ENCODE results near the gene CUBN. TPM values are rescaled to one million over a fixed set of nuclear protein-coding genes. Genes with fewer than 3 reads are reported as not detected.

Gene CUBN
- total RNA-seq, 8 experiments from 2014 or later: 0.58 to 23.2 (median 1.4) TPM

- ATAC-seq (replicated peaks in 6 of 8): peak in 1 of 8 experiments; percentile 61
- H3K27ac ChIP-seq: no peak overlapping the region
Measured at GRCh38 chr10:17059197-17059688, 70.4 kb downstream of the CUBN start.

GRCh38 chr10:17058093-17058492, 71.5 kb downstream of the CUBN start:
- WGBS, 10 experiments: 69 to 100% (median 91%) methylated on average over 1 to 3 of the region's 3 CpGs; no CpG with 5 or more reads in 1 of the 10 experiments
- H3K4me3 ChIP-seq: no peak overlapping the region
- in situ Hi-C loops (cut with MboI; ENCODE audit: low pct_unique_long_range_greater_than_20kb in 2 of 9, low sequenced_read_pairs in 9 of 9, unreplicated experiment in 9 of 9): no loop called here
- ATAC-seq (replicated peaks in 6 of 8): no peak
- H3K4me1 ChIP-seq (replicated peaks in 1 of 2): peaks cover 0 to 3% of the 10 kb centered on the region in 2 donors
- H3K27ac ChIP-seq: no peak overlapping the region

More at GRCh38 chr10:17059197-17059688, 70.4 kb downstream of the CUBN start:
- no peak overlapping the region for H3K4me3 ChIP-seq
- peaks cover 0 to 3% of the 10 kb centered on the region in 2 donors for H3K4me1 ChIP-seq (replicated peaks in 1 of 2)
- in situ Hi-C loops (cut with MboI; ENCODE audit: low pct_unique_long_range_greater_than_20kb in 2 of 9, low sequenced_read_pairs in 9 of 9, unreplicated experiment in 9 of 9): no loop called here

GRCh38 chr10:17056781-17057428, 72.7 kb downstream of the CUBN start:
- WGBS, 10 experiments: 0 to 80% (median 43%) methylated on average over 2 to 5 of the region's 6 CpGs
- peaks cover 0 to under 1% of the 10 kb centered on the region in 2 donors for H3K4me1 ChIP-seq (replicated peaks in 1 of 2)
- peak in 3 of 8 experiments; percentile 67 to 93 (median 93) for ATAC-seq (replicated peaks in 6 of 8)
- H3K27ac ChIP-seq: no peak overlapping the region
- H3K4me3 ChIP-seq: no peak overlapping the region
- in situ Hi-C loops (cut with MboI; ENCODE audit: low pct_unique_long_range_greater_than_20kb in 2 of 9, low sequenced_read_pairs in 9 of 9, unreplicated experiment in 9 of 9): no loop called here

GRCh38 chr10:17053513-17053912, 76.1 kb downstream of the CUBN start:
- in situ Hi-C loops (cut with MboI; ENCODE audit: low pct_unique_long_range_greater_than_20kb in 2 of 9, low sequenced_read_pairs in 9 of 9, unreplicated experiment in 9 of 9): no loop called here
- WGBS, 10 experiments: 68 to 100% (median 90%) methylated on average over 3 of the region's 3 CpGs; no CpG with 5 or more reads in 1 of the 10 experiments
- Histone ChIP-seq H3K4me3 (no peak overlapping the region), H3K27ac (no peak overlapping the region), H3K4me1 (replicated peaks in 1 of 2) (no peaks in the 10 kb centered on the region)
- no peak for ATAC-seq (replicated peaks in 6 of 8)

- Histone ChIP-seq H3K27ac (no peak overlapping the region), H3K4me3 (no peak overlapping the region), H3K4me1 (replicated peaks in 1 of 2) (no peaks in the 10 kb centered on the region)
- ATAC-seq (replicated peaks in 6 of 8): no peak
- in situ Hi-C loops (cut with MboI; ENCODE audit: low pct_unique_long_range_greater_than_20kb in 2 of 9, low sequenced_read_pairs in 9 of 9, unreplicated experiment in 9 of 9): no loop called here
Measured at GRCh38 chr10:17053061-17053460, 76.5 kb downstream of the CUBN start.

- Histone ChIP-seq H3K27ac (no peak overlapping the region), H3K4me3 (no peak overlapping the region), H3K4me1 (replicated peaks in 1 of 2) (no peaks in the 10 kb centered on the region)
- 75 to 94% (median 86%) methylated on average over 3 of the region's 3 CpGs for WGBS, 10 experiments
- in situ Hi-C loops (cut with MboI; ENCODE audit: low pct_unique_long_range_greater_than_20kb in 2 of 9, low sequenced_read_pairs in 9 of 9, unreplicated experiment in 9 of 9): no loop called here
- no peak for ATAC-seq (replicated peaks in 6 of 8)
Measured at GRCh38 chr10:17051851-17052250, 77.8 kb downstream of the CUBN start.

- in situ Hi-C loops (cut with MboI; ENCODE audit: low pct_unique_long_range_greater_than_20kb in 2 of 9, low sequenced_read_pairs in 9 of 9, unreplicated experiment in 9 of 9): loop anchor here in 1 of 9 experiments (25.0 kb wide), 1 partner anchor 163 kb away; the partner anchor contains the start of gene TRDMT1
- Histone ChIP-seq H3K4me3 (no peak overlapping the region), H3K4me1 (replicated peaks in 1 of 2) (no peaks in the 10 kb centered on the region), H3K27ac (no peak overlapping the region)
- ATAC-seq (replicated peaks in 6 of 8): peak in 3 of 8 experiments; percentile 27 to 52 (median 51)
- WGBS, 10 experiments: 67 to 100% (median 83%) methylated on average over 1 of the region's 1 CpG; no CpG with 5 or more reads in 5 of the 10 experiments
Measured at GRCh38 chr10:17049195-17049594, 80.4 kb downstream of the CUBN start.

- ATAC-seq (replicated peaks in 6 of 8): no peak
- 30 to 100% (median 87%) methylated on average over 1 to 3 of the region's 3 CpGs; no CpG with 5 or more reads in 2 of the 10 experiments for WGBS, 10 experiments
- in situ Hi-C loops (cut with MboI; ENCODE audit: low pct_unique_long_range_greater_than_20kb in 2 of 9, low sequenced_read_pairs in 9 of 9, unreplicated experiment in 9 of 9): loop anchor here in 1 of 9 experiments (25.0 kb wide), 1 partner anchor 164 kb away; the partner anchor contains the start of gene TRDMT1
- Histone ChIP-seq H3K4me1 (replicated peaks in 1 of 2) (no peaks in the 10 kb centered on the region), H3K27ac (no peak overlapping the region), H3K4me3 (no peak overlapping the region)
Measured at GRCh38 chr10:17047908-17048307, 81.7 kb downstream of the CUBN start.

GRCh38 chr10:17046989-17047388, 82.6 kb downstream of the CUBN start:
- in situ Hi-C loops (cut with MboI; ENCODE audit: low pct_unique_long_range_greater_than_20kb in 2 of 9, low sequenced_read_pairs in 9 of 9, unreplicated experiment in 9 of 9): loop anchor here in 1 of 9 experiments (25.0 kb wide), 1 partner anchor 165 kb away; the partner anchor contains the start of gene TRDMT1
- no peak overlapping the region for H3K4me3 ChIP-seq
- WGBS, 10 experiments: 0 to 100% (median 64%) methylated on average over 1 of the region's 1 CpG; no CpG with 5 or more reads in 1 of the 10 experiments
- ATAC-seq (replicated peaks in 6 of 8): no peak
- no peaks in the 10 kb centered on the region for H3K4me1 ChIP-seq (replicated peaks in 1 of 2)
- H3K27ac ChIP-seq: no peak overlapping the region

GRCh38 chr10:17043586-17043985, 86.0 kb downstream of the CUBN start:
- Histone ChIP-seq H3K4me1 (replicated peaks in 1 of 2) (no peaks in the 10 kb centered on the region), H3K4me3 (no peak overlapping the region), H3K27ac (no peak overlapping the region)
- ATAC-seq (replicated peaks in 6 of 8): no peak
- in situ Hi-C loops (cut with MboI; ENCODE audit: low pct_unique_long_range_greater_than_20kb in 2 of 9, low sequenced_read_pairs in 9 of 9, unreplicated experiment in 9 of 9): loop anchor here in 1 of 9 experiments (25.0 kb wide), 1 partner anchor 169 kb away; the partner anchor contains the start of gene TRDMT1
- 52 to 100% (median 85%) methylated on average over 1 to 8 of the region's 8 CpGs for WGBS, 10 experiments

- WGBS, 10 experiments: 46 to 100% (median 80%) methylated on average over 1 to 7 of the region's 7 CpGs
- no peak overlapping the region for H3K4me3 ChIP-seq
- no peak for ATAC-seq (replicated peaks in 6 of 8)
- no peaks in the 10 kb centered on the region for H3K4me1 ChIP-seq (replicated peaks in 1 of 2)
- in situ Hi-C loops (cut with MboI; ENCODE audit: low pct_unique_long_range_greater_than_20kb in 2 of 9, low sequenced_read_pairs in 9 of 9, unreplicated experiment in 9 of 9): loop anchor here in 1 of 9 experiments (25.0 kb wide), 1 partner anchor 170 kb away; the partner anchor contains the start of gene TRDMT1
- no peak overlapping the region for H3K27ac ChIP-seq
Measured at GRCh38 chr10:17041626-17042520, 87.7 kb downstream of the CUBN start.

GRCh38 chr10:17038627-17039026, 91.0 kb downstream of the CUBN start:
- 17 to 100% (median 88%) methylated on average over 1 to 5 of the region's 5 CpGs for WGBS, 10 experiments

GRCh38 chr10:17037910-17038309, 91.7 kb downstream of the CUBN start:
- Histone ChIP-seq H3K4me1 (replicated peaks in 1 of 2) (peaks cover 0 to 3% of the 10 kb centered on the region in 2 donors), H3K4me3 (no peak overlapping the region), H3K27ac (no peak overlapping the region)
- no peak for ATAC-seq (replicated peaks in 6 of 8)
- in situ Hi-C loops (cut with MboI; ENCODE audit: low pct_unique_long_range_greater_than_20kb in 2 of 9, low sequenced_read_pairs in 9 of 9, unreplicated experiment in 9 of 9): loop anchor here in 1 of 9 experiments (25.0 kb wide), 1 partner anchor 174 kb away; the partner anchor contains the start of gene TRDMT1
- 71 to 100% (median 91%) methylated on average over 1 to 6 of the region's 6 CpGs for WGBS, 10 experiments

More at GRCh38 chr10:17038627-17039026, 91.0 kb downstream of the CUBN start:
- peaks cover 0 to 1% of the 10 kb centered on the region in 2 donors for H3K4me1 ChIP-seq (replicated peaks in 1 of 2)
- H3K27ac ChIP-seq: no peak overlapping the region
- in situ Hi-C loops (cut with MboI; ENCODE audit: low pct_unique_long_range_greater_than_20kb in 2 of 9, low sequenced_read_pairs in 9 of 9, unreplicated experiment in 9 of 9): loop anchor here in 1 of 9 experiments (25.0 kb wide), 1 partner anchor 174 kb away; the partner anchor contains the start of gene TRDMT1
- ATAC-seq (replicated peaks in 6 of 8): no peak
- H3K4me3 ChIP-seq: no peak overlapping the region
